HL-60 (cell line): Measurements from ENCODE around the gene CHMP5.

Experiments
- DNase-seq, 2 experiments: peaks; one replicate each; pipeline ENCODE4 v3.0.0-alpha.2; 2010 to 2020; ENCODE audit warnings: low read depth in 1 of 2, low spot score in 1 of 2
- H3K27ac ChIP-seq: fragments of 250-450 bp; sonication (Bioruptor Pico); replicated peaks from 2 replicates; pipeline ENCODE4 v1.5.1; 2020; ENCODE audit warnings: mild to moderate bottlenecking, moderate library complexity
- H3K27me3 ChIP-seq: fragments of 250-450 bp; sonication (Bioruptor Pico); 2 replicates; pipeline ENCODE4 v1.5.1; 2021; ENCODE audit warnings: mild to moderate bottlenecking, moderate library complexity; ENCODE audit not compliant: insufficient read depth, poor library complexity, severe bottlenecking
- H3K4me3 ChIP-seq: replicated peaks from 2 replicates; pipeline ENCODE4 v1.5.1; 2011; ENCODE audit warnings: mild to moderate bottlenecking, control low read depth, low read length; ENCODE audit not compliant: insufficient read depth
- CTCF ChIP-seq: IDR thresholded peaks from one replicate; pipeline ENCODE4 v1.5.1; 2011; ENCODE audit warnings: low read length, control low read depth, inconsistent platforms; ENCODE audit not compliant: insufficient read depth
- GABPA ChIP-seq: IDR thresholded peaks from 2 replicates; pipeline ENCODE4 v1.6.1; 2012; ENCODE audit warnings: low read depth
- POLR2AphosphoS5 ChIP-seq: IDR thresholded peaks from 2 replicates; pipeline ENCODE4 v1.6.1; 2012; ENCODE audit warnings: low read depth
- REST ChIP-seq: IDR thresholded peaks from 2 replicates; pipeline ENCODE4 v1.6.1; 2012; ENCODE audit warnings: low read depth; ENCODE audit not compliant: insufficient replicate concordance
- SPI1 ChIP-seq: IDR thresholded peaks from 2 replicates; pipeline ENCODE4 v1.6.1; 2012; ENCODE audit warnings: low read depth, mild to moderate bottlenecking, borderline replicate concordance

The CHMP5 gene

GRCh38 chr9:33239921-33240320 lies 24.9 kb upstream of the CHMP5 start, which contains the start of gene SPINK4:
Gene SPINK4 (plus strand): TSS chr9:33240167. CDS start chr9:33240209, 42 bp downstream.
- TF ChIP-seq SPI1 = no peak
- TF ChIP-seq CTCF = no peak
- TF ChIP-seq GABPA = no peak
- no peak for TF ChIP-seq POLR2AphosphoS5
- TF ChIP-seq REST = no peak
- DNase-seq = no peak
- H3K27me3 ChIP-seq = no peaks in the 10 kb centered on the region
- no peak within 1 kb of the TSS for H3K4me3 ChIP-seq
- no peak within 1 kb of the TSS for H3K27ac ChIP-seq

GRCh38 chr9:33241298-33241697 lies 23.6 kb upstream of the CHMP5 start:
- Histone ChIP-seq H3K27me3 (no peaks in the 10 kb centered on the region), H3K4me3 (no peak overlapping the region), H3K27ac (no peak overlapping the region)
- no peak for TF ChIP-seq POLR2AphosphoS5
- no peak for DNase-seq

- TF ChIP-seq CTCF = no peak
- TF ChIP-seq GABPA = no peak
- no peak for TF ChIP-seq REST
- TF ChIP-seq POLR2AphosphoS5 = no peak
- TF ChIP-seq SPI1 = no peak
- Histone ChIP-seq H3K27me3 (no peaks in the 10 kb centered on the region), H3K27ac (no peak overlapping the region), H3K4me3 (no peak overlapping the region)
- no peak for DNase-seq
Measured at GRCh38 chr9:33242609-33243134, 22.2 kb upstream of the CHMP5 start.

GRCh38 chr9:33244137-33244784 lies 20.6 kb upstream of the CHMP5 start:
- Histone ChIP-seq H3K27ac (no peak overlapping the region), H3K4me3 (no peak overlapping the region), H3K27me3 (no peaks in the 10 kb centered on the region)
- no peak for TF ChIP-seq CTCF
- no peak for TF ChIP-seq REST
- no peak for TF ChIP-seq POLR2AphosphoS5
- no peak for TF ChIP-seq GABPA
- no peak for TF ChIP-seq SPI1
- no peak for DNase-seq
